Fibroblast of mammary gland (primary cell): ENCODE results near the gene CACNA1H.
A peak's percentile ranks its signal among the peaks of the same experiment; 100 is the strongest.

ENCODE experiments used
- DNase-seq: peaks from one replicate; pipeline ENCODE4 v3.0.0-alpha.2; 2010; ENCODE audit warnings: low read depth
- H3K4me3 ChIP-seq: 2 replicates; pipeline ENCODE4 v1.5.1; 2011; ENCODE audit warnings: low read depth, mild to moderate bottlenecking, low read length, moderate library complexity; ENCODE audit not compliant: control insufficient read depth
- TF ChIP-seq, protein P1 (sequence below): conservative IDR thresholded peaks from 2 replicates; pipeline ENCODE4 v1.5.1; 2011; ENCODE audit warnings: low read depth, low read length, inconsistent platforms; ENCODE audit not compliant: control insufficient read depth, insufficient read depth

The CACNA1H gene

DNA sequence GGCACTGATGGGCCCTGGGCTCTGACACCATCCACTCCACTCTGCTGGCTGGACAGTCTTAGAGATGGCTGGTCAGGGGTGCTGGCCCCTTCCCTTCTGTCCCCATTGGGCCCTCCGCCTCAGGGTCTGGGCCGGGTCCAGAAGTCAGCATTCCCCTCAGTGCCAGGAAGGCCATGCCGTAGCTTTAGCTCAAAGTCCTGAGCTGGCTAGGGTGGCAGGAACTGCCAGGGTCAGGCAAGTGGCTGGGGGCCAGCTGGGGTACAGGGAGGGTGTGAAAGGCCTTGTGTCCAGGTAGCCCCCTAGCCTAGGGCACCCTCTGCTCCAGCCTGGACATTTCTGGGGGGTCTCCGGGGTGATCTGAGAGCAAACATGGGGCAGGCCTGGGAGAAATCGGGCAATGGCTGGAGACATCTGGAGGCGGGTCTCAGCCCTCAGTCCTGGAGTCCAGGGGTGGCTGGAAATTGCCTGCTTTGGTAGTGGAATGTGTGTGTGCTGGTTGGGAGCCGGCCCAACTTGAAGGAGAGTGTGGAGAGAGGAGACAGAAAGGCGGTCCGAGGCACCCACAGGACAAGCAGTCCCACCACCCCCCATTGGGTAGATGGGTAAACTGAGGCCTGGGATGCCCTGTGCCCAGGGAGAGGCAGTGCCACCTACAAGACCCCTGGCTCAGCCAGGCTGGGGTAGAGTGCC lies 39.6 kb downstream of the CACNA1H start:
- DNase-seq, result no peak
- H3K4me3 ChIP-seq, result no peak overlapping the region
- TF ChIP-seq, protein P1, sequence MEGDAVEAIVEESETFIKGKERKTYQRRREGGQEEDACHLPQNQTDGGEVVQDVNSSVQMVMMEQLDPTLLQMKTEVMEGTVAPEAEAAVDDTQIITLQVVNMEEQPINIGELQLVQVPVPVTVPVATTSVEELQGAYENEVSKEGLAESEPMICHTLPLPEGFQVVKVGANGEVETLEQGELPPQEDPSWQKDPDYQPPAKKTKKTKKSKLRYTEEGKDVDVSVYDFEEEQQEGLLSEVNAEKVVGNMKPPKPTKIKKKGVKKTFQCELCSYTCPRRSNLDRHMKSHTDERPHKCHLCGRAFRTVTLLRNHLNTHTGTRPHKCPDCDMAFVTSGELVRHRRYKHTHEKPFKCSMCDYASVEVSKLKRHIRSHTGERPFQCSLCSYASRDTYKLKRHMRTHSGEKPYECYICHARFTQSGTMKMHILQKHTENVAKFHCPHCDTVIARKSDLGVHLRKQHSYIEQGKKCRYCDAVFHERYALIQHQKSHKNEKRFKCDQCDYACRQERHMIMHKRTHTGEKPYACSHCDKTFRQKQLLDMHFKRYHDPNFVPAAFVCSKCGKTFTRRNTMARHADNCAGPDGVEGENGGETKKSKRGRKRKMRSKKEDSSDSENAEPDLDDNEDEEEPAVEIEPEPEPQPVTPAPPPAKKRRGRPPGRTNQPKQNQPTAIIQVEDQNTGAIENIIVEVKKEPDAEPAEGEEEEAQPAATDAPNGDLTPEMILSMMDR, result no peak

DNA sequence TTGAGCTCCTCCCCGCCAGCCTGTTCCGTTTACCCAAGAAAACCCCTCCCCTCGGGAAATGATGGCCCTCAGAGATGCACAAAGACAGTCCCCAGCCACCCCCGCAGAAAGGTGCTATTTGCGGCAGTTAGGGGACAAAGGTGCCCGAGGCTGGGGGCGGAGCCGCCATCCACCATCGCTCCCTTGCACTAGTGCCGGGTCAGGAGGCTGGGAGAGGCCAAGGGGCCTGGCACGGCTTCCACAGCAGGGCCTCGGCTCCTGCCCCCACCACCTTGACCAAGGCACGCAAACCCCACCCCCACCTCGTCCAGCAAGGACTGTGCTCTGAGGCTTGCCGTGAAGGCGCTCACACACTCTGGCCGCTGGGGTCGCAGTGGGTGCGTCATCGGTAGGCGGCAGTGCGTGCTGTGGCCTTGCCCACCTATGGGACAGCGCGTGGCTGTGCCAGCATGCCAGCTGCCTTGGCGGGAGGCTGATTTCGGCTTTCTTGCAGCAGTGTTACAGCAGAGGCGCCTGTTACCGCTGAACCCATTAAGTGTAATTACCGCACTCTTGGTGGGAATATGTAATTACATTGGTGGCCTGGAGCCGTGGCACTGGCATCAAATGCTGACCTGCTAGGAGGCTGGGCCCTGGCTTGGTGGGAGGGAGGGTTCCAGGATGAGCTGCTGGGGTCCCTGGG lies 40.4 kb downstream of the CACNA1H start:
- TF ChIP-seq, protein P1, result no peak
- H3K4me3 ChIP-seq, result no peak overlapping the region
- DNase-seq, result no peak

DNA sequence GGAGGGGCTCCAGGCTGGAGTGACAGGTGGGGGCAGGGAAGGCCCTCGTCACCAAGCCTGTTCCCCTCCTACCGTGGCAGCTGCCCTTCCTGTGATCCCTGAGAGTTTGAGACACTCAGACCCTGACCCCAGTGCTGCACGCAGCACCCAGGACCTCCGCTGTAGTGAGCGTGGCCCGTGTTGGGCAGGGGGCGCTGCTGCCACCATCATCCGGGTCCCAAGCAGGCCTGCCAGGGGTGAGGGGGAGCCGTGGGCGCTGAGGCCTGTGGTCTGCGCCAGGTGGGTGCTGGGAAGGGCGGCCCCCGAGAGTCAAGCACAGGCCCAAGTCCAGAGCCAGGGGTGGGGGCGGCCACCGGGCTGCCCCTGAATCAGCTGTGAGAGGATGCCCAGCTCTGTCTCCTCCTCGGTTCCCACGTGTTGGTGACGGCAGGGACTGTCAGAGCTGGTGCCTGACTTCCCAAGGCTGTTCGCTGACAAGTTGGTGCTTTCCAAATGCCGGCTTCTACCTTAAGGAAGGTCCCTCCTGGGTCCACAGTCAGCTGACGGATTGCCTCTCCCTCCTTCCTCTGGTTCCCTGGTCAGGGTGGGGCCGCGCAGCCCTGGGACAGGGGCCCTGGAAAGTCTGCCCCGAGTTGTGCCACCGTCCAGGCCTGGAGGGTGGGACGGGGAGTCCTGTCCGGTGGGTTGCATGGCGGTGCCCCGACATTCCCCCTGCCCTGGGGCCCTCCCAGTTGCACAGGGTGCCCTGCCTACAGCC lies 41.1 kb downstream of the CACNA1H start:
- no peak for DNase-seq
- no peak overlapping the region for H3K4me3 ChIP-seq
- TF ChIP-seq, protein P1, result no peak

DNA sequence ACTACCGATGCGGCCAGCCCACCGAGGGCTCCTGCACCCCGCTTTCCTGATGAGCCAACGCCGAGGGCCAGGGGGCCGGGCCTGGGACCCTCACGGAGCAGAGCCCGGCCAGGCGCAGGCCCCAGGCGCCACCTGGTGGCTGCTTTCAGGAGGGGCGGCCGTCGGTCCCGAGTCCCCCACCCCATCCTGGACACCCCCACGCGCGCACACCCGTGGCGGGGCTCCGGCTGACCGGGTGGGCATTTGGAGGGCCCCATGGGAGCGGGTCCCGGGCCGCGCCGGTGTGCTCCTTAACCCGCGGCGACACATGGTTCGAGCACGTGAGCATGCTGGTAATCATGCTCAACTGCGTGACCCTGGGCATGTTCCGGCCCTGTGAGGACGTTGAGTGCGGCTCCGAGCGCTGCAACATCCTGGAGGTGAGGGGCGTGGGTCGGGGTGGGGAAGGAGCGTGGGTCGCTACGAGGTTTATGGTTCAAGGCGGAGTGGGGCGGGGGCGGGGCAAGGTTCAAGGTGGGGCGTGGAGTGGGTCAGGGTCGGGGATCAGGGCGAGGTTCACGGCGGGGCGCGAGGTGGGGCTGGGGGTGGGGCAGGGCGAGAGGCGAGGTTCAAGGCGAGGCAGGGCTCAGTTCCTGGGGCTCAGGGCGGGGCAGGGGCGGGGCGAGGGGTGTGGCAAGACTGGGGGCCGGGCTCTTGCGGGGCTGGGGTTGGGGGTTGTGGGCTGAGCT lies 41.9 kb downstream of the CACNA1H start:
- no peak overlapping the region for H3K4me3 ChIP-seq
- DNase-seq, result no peak
- TF ChIP-seq, protein P1, result peak; percentile 49

DNA sequence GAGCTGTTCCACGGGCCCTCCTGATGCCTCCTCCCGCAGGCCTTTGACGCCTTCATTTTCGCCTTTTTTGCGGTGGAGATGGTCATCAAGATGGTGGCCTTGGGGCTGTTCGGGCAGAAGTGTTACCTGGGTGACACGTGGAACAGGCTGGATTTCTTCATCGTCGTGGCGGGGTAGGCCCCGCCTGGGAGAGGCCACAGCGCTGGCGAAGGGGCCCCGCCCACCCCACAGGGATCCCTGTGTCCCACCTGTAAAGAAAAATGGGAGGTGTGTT lies 42.4 kb downstream of the CACNA1H start:
- DNase-seq, result no peak
- no peak overlapping the region for H3K4me3 ChIP-seq
- TF ChIP-seq, protein P1, result no peak

DNA sequence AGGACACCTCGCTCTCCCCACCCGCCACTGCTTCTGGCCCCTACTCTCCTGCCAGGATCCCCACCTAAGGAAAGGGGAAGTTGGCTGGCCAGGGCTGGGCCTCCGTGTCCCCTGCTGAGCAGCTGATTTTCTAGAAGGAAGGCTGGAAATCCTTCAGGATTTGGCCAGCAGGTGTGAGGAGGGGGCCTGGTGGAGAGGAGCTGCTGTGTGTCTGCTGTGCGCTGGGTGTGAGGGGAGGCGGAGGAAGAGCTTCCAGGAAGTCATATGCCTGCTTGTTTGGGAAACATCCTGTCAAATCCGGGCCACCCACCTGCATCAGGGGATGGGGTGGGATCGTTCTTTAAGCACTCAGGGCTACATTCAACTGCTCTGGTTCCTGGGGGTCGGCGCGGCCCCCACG lies 43.6 kb downstream of the CACNA1H start:
- no peak overlapping the region for H3K4me3 ChIP-seq
- TF ChIP-seq, protein P1, result no peak
- DNase-seq, result no peak
